ENCODE results near the gene NOS1AP.

GRCh38 chr1:162153374-162153773 lies 83.9 kb downstream of the NOS1AP start:
- TF ChIP-seq, protein P1, sequence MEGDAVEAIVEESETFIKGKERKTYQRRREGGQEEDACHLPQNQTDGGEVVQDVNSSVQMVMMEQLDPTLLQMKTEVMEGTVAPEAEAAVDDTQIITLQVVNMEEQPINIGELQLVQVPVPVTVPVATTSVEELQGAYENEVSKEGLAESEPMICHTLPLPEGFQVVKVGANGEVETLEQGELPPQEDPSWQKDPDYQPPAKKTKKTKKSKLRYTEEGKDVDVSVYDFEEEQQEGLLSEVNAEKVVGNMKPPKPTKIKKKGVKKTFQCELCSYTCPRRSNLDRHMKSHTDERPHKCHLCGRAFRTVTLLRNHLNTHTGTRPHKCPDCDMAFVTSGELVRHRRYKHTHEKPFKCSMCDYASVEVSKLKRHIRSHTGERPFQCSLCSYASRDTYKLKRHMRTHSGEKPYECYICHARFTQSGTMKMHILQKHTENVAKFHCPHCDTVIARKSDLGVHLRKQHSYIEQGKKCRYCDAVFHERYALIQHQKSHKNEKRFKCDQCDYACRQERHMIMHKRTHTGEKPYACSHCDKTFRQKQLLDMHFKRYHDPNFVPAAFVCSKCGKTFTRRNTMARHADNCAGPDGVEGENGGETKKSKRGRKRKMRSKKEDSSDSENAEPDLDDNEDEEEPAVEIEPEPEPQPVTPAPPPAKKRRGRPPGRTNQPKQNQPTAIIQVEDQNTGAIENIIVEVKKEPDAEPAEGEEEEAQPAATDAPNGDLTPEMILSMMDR (conservative IDR thresholded peaks at IDR 0.05 in 1 of 2, IDR thresholded peaks at IDR 0.05 in 1 of 2; ENCODE audit: extremely low read depth in 1 of 2, insufficient read depth in 1 of 2, low read depth in 1 of 2, low read length in 2 of 2): no peak
- no peak for TF ChIP-seq EZH2 (IDR thresholded peaks at IDR 0.05; ENCODE audit: borderline replicate concordance, low read length)
